Lower leg skin (tissue), 3 donors: ENCODE data around the gene ENO2.

Experiments used
- CTCF ChIP-seq, 3 donors: fragments of 450-650 bp; IDR thresholded peaks; one replicate each; pipeline ENCODE4 v1.5.1; 2016; ENCODE audit warnings: antibody characterized with exemption in 3 of 3, mild to moderate bottlenecking in 3 of 3, moderate library complexity in 2 of 3
- POLR2A ChIP-seq, 2 donors: fragments of 450-650 bp; IDR thresholded peaks; one replicate each; pipeline ENCODE4 v1.6.1; 2016 to 2017; ENCODE audit warnings: antibody characterized with exemption in 2 of 2, mild to moderate bottlenecking in 1 of 2, moderate library complexity in 1 of 2

GRCh38 chr12:6899837-6900519, 14.4 kb upstream of the ENO2 start:
- TF ChIP-seq POLR2A (IDR thresholded peaks at IDR 0.05) (no peak), CTCF (IDR thresholded peaks at IDR 0.05) (no peak)
